Body of pancreas (tissue), 4 donors: ENCODE measurements around the gene STEAP1B.

Experiments
- CTCF ChIP-seq, 7 experiments: fragments of 450-650 bp in 4 of 7; fragments of 200-600 bp in 3 of 7; sonication (generic) in 3 of 7; IDR thresholded peaks; one replicate each; pipeline ENCODE4 v1.5.1; 2016 to 2019; ENCODE audit warnings: antibody characterized with exemption in 7 of 7
- POLR2A ChIP-seq, 3 donors: fragments of 450-650 bp; IDR thresholded peaks; one replicate each; pipeline ENCODE4 v1.6.1; 2016; ENCODE audit warnings: antibody characterized with exemption in 3 of 3, mild to moderate bottlenecking in 2 of 3

- TF ChIP-seq CTCF (IDR thresholded peaks at IDR 0.05) (no peak), POLR2A (IDR thresholded peaks at IDR 0.05) (no peak)
Measured at GRCh38 chr7:22395222-22395621, 104.8 kb downstream of the STEAP1B start.
